ENCODE results near the gene ROBO3. TPM values are rescaled to one million over a fixed set of nuclear protein-coding genes. Genes with fewer than 3 reads are reported as not detected.

The ROBO3 gene
- total and polyA plus RNA-seq, 5 experiments from 2014 or later = 5.8 to 55.0 (median 7.0) TPM

GRCh38 chr11:124870430-124870829, 5.2 kb downstream of the ROBO3 start:
- ATAC-seq (no peak), DNase-seq (no peak)
- H3K4me1 Mint-ChIP-seq = peaks cover 21 to 52% (median 34%) of the 10 kb centered on the region in 4 donors
- no peaks in the 10 kb centered on the region for H3K36me3 Mint-ChIP-seq
- peaks cover 42 to 92% (median 71%) of the 10 kb centered on the region in 5 donors for H3K27me3 Mint-ChIP-seq
- H3K4me3 Mint-ChIP-seq = no peak overlapping the region
- H3K27ac Mint-ChIP-seq = no peak overlapping the region
- H3K9me3 Mint-ChIP-seq = no peaks in the 10 kb centered on the region
- POLR2A ChIA-PET = interaction anchor here (1.1 kb wide), 1 partner anchor 83 kb away, joined by 3 read pairs; no protein-coding TSS in a partner anchor

GRCh38 chr11:124872280-124872679, 7.0 kb downstream of the ROBO3 start:
- ATAC-seq (no peak), DNase-seq (no peak)
- POLR2A ChIA-PET = no interaction called here
- H3K36me3 Mint-ChIP-seq = no peaks in the 10 kb centered on the region
- H3K27me3 Mint-ChIP-seq = peaks cover 33 to 82% (median 56%) of the 10 kb centered on the region in 5 donors
- H3K9me3 Mint-ChIP-seq = no peaks in the 10 kb centered on the region
- H3K4me3 Mint-ChIP-seq = no peak overlapping the region
- no peak overlapping the region for H3K27ac Mint-ChIP-seq
- H3K4me1 Mint-ChIP-seq = peaks cover 22 to 48% (median 34%) of the 10 kb centered on the region in 4 donors

GRCh38 chr11:124872741-124873140, 7.5 kb downstream of the ROBO3 start:
- no peak overlapping the region for H3K27ac Mint-ChIP-seq
- H3K4me3 Mint-ChIP-seq = no peak overlapping the region

GRCh38 chr11:124873951-124874350, 8.7 kb downstream of the ROBO3 start:
- no peaks in the 10 kb centered on the region for H3K36me3 Mint-ChIP-seq
- ATAC-seq (no peak), DNase-seq (no peak)
- peak overlapping the region in 1 of 10 donors; percentile 44 for H3K27ac Mint-ChIP-seq
- H3K27me3 Mint-ChIP-seq = peaks cover 22 to 65% (median 39%) of the 10 kb centered on the region in 5 donors
- H3K9me3 Mint-ChIP-seq = no peaks in the 10 kb centered on the region
- POLR2A ChIA-PET = no interaction called here
- H3K4me3 Mint-ChIP-seq = peak overlapping the region in 1 of 10 donors; percentile 19
- H3K4me1 Mint-ChIP-seq = peaks cover 21 to 40% (median 27%) of the 10 kb centered on the region in 4 donors

More at GRCh38 chr11:124872741-124873140, 7.5 kb downstream of the ROBO3 start:
- Mint-ChIP-seq H3K9me3 (no peaks in the 10 kb centered on the region), H3K27me3 (peaks cover 30 to 77% (median 51%) of the 10 kb centered on the region in 5 donors), H3K4me1 (peaks cover 23 to 48% (median 35%) of the 10 kb centered on the region in 4 donors), H3K36me3 (no peaks in the 10 kb centered on the region)
- ATAC-seq = no peak
- POLR2A ChIA-PET = no interaction called here
- DNase-seq = no peak

- no peaks in the 10 kb centered on the region for H3K36me3 Mint-ChIP-seq
- DNase-seq (no peak), ATAC-seq (no peak)
- H3K4me3 Mint-ChIP-seq = peak overlapping the region in 7 of 10 donors; percentile 14 to 78 (median 57)
- no peaks in the 10 kb centered on the region for H3K9me3 Mint-ChIP-seq
- peak overlapping the region in 2 of 10 donors; percentile 23 to 86 for H3K27ac Mint-ChIP-seq
- peaks cover 16 to 39% (median 22%) of the 10 kb centered on the region in 4 donors for H3K4me1 Mint-ChIP-seq
- POLR2A ChIA-PET = interaction anchor here (3.8 kb wide), 1 partner anchor 79 kb away, joined by 49 read pairs; the partner anchor contains the start of gene CCDC15
- peaks cover 16 to 57% (median 33%) of the 10 kb centered on the region in 5 donors for H3K27me3 Mint-ChIP-seq
Measured at GRCh38 chr11:124874571-124875255, 9.5 kb downstream of the ROBO3 start.

GRCh38 chr11:124875401-124875800, 10.2 kb downstream of the ROBO3 start:
- Mint-ChIP-seq H3K4me3 (peak overlapping the region; percentile 61 to 94 (median 78)), H3K4me1 (peaks cover 18 to 39% (median 22%) of the 10 kb centered on the region in 4 donors), H3K36me3 (no peaks in the 10 kb centered on the region), H3K27ac (peak overlapping the region in 5 of 10 donors; percentile 20 to 93 (median 77)), H3K27me3 (peaks cover 10 to 50% (median 26%) of the 10 kb centered on the region in 5 donors), H3K9me3 (no peaks in the 10 kb centered on the region)
- POLR2A ChIA-PET = interaction anchor here (1.5 to 3.8 kb wide), 3 partner anchors 45 to 79 kb away, joined by 11 to 49 read pairs (median 18); partner anchors contain the start of gene CCDC15
- no peak for ATAC-seq
- DNase-seq = no peak

GRCh38 chr11:124875943-124876817, 10.9 kb downstream of the ROBO3 start:
- no peaks in the 10 kb centered on the region for H3K36me3 Mint-ChIP-seq
- POLR2A ChIA-PET = interaction anchor here (0.6 to 3.8 kb wide), 14 partner anchors 10 to 253 kb away, joined by 3 to 49 read pairs (median 6); partner anchors contain the start of genes CCDC15, MSANTD2, ROBO3 and TBRG1
- no peaks in the 10 kb centered on the region for H3K9me3 Mint-ChIP-seq
- peak overlapping the region; percentile 53 to 98 (median 96) for H3K27ac Mint-ChIP-seq
- peaks cover 5 to 43% (median 22%) of the 10 kb centered on the region in 5 donors for H3K27me3 Mint-ChIP-seq
- peak overlapping the region; percentile 74 to 96 (median 91) for H3K4me3 Mint-ChIP-seq
- peaks cover 18 to 44% (median 23%) of the 10 kb centered on the region in 4 donors for H3K4me1 Mint-ChIP-seq
- ATAC-seq (peak; percentile 94), DNase-seq (peak; percentile 62 to 90 (median 78))

GRCh38 chr11:124876818-124877630, 11.8 kb downstream of the ROBO3 start:
- DNase-seq (no peak), ATAC-seq (no peak)
- Mint-ChIP-seq H3K4me1 (peaks cover 18 to 44% (median 23%) of the 10 kb centered on the region in 4 donors), H3K27ac (peak overlapping the region; percentile 53 to 98 (median 96)), H3K4me3 (peak overlapping the region; percentile 74 to 96 (median 91)), H3K36me3 (no peaks in the 10 kb centered on the region), H3K27me3 (peaks cover 0 to 36% (median 22%) of the 10 kb centered on the region in 5 donors), H3K9me3 (no peaks in the 10 kb centered on the region)
- POLR2A ChIA-PET = interaction anchor here (0.6 to 3.8 kb wide), 15 partner anchors 11 to 254 kb away, joined by 3 to 49 read pairs (median 5); partner anchors contain the start of genes CCDC15, MSANTD2, ROBO3 and TBRG1

GRCh38 chr11:124877631-124877909, 12.3 kb downstream of the ROBO3 start:
- POLR2A ChIA-PET = interaction anchor here (0.5 to 3.8 kb wide), 4 partner anchors 43 to 238 kb away, joined by 3 to 49 read pairs (median 7); partner anchors contain the start of gene CCDC15
- H3K36me3 Mint-ChIP-seq = no peaks in the 10 kb centered on the region
- H3K27ac Mint-ChIP-seq = peak overlapping the region in 9 of 10 donors; percentile 52 to 98 (median 87)
- DNase-seq = no peak
- peaks cover 0 to 31% (median 19%) of the 10 kb centered on the region in 5 donors for H3K27me3 Mint-ChIP-seq
- no peaks in the 10 kb centered on the region for H3K9me3 Mint-ChIP-seq
- peak overlapping the region; percentile 74 to 96 (median 91) for H3K4me3 Mint-ChIP-seq
- peaks cover 18 to 44% (median 23%) of the 10 kb centered on the region in 4 donors for H3K4me1 Mint-ChIP-seq
- ATAC-seq = no peak

- H3K9me3 Mint-ChIP-seq = no peaks in the 10 kb centered on the region
- peaks cover 18 to 44% (median 23%) of the 10 kb centered on the region in 4 donors for H3K4me1 Mint-ChIP-seq
- peak overlapping the region in 8 of 10 donors; percentile 20 to 98 (median 36) for H3K27ac Mint-ChIP-seq
- peak overlapping the region; percentile 62 to 94 (median 88) for H3K4me3 Mint-ChIP-seq
- no peak for DNase-seq
- no peaks in the 10 kb centered on the region for H3K36me3 Mint-ChIP-seq
- POLR2A ChIA-PET = interaction anchor here (0.5 to 3.8 kb wide), 3 partner anchors 72 to 237 kb away, joined by 3 to 49 read pairs (median 3); partner anchors contain the start of gene CCDC15
- peaks cover 0 to 25% (median 14%) of the 10 kb centered on the region in 5 donors for H3K27me3 Mint-ChIP-seq
- no peak for ATAC-seq
Measured at GRCh38 chr11:124877910-124878758, 12.9 kb downstream of the ROBO3 start.
